A673 (cell line): ENCODE measurements around the gene RELN. TPM values are rescaled to one million over a fixed set of nuclear protein-coding genes. Genes with fewer than 3 reads are reported as not detected.

Experiments
- BruUV-seq: library from RNA; stranded (reverse); fragments of 400-500 nt; replicated peaks from 2 replicates; lab custom pipeline; 2021; lab: Mats Ljungman, UMichigan
- CTCF ChIA-PET: fragments of 300-600 bp; sonication (Branson Sonifier 250); formaldehyde crosslinking; loops from one replicate; lab custom pipeline; 2022; ENCODE audit warnings: antibody characterized with exemption; lab: Charles Lee
- POLR2A ChIA-PET: fragments of 300-600 bp; sonication (Branson Sonifier 250); formaldehyde crosslinking; loops from one replicate; lab custom pipeline; 2022; ENCODE audit warnings: antibody characterized with exemption; ENCODE audit not compliant: low non-redundant PET; lab: Charles Lee
- DNase-seq: peaks from one replicate; pipeline ENCODE4 v3.0.0-alpha.2; 2015; ENCODE audit warnings: low spot score
- H3K27ac ChIP-seq: fragments of 200-600 bp; sonication (generic); 2 replicates; pipeline ENCODE4 v1.5.1; 2016; ENCODE audit warnings: mixed run types, low read depth, mild to moderate bottlenecking, mixed read lengths, antibody characterized with exemption, low read length; ENCODE audit not compliant: poor library complexity, severe bottlenecking
- H3K27me3 ChIP-seq: fragments of 200-600 bp; sonication (generic); replicated peaks from 2 replicates; pipeline ENCODE4 v1.6.1; 2017; ENCODE audit warnings: mixed run types, low read depth, mild to moderate bottlenecking, mixed read lengths, antibody characterized with exemption, low read length; ENCODE audit not compliant: insufficient read depth, poor library complexity
- H3K36me3 ChIP-seq: fragments of 200-600 bp; sonication (generic); 2 replicates; pipeline ENCODE4 v1.6.1; 2016; ENCODE audit warnings: mixed run types, mild to moderate bottlenecking, mixed read lengths, antibody characterized with exemption, low read length; ENCODE audit not compliant: insufficient read depth, poor library complexity, severe bottlenecking
- H3K4me1 ChIP-seq: fragments of 200-600 bp; sonication (generic); 2 replicates; pipeline ENCODE4 v1.6.1; 2017; ENCODE audit warnings: mixed run types, mild to moderate bottlenecking, mixed read lengths, antibody characterized with exemption, low read length; ENCODE audit not compliant: insufficient read depth, poor library complexity, severe bottlenecking
- H3K4me3 ChIP-seq: fragments of 200-600 bp; sonication (generic); 2 replicates; pipeline ENCODE4 v1.5.1; 2016; ENCODE audit warnings: low read depth, mixed run types, mild to moderate bottlenecking, mixed read lengths, low read length; ENCODE audit not compliant: poor library complexity, severe bottlenecking
- H3K9me3 ChIP-seq: fragments of 200-600 bp; sonication (generic); 2 replicates; pipeline ENCODE4 v1.6.1; 2016; ENCODE audit warnings: mixed run types, low read depth, mild to moderate bottlenecking, mixed read lengths, antibody characterized with exemption, low read length; ENCODE audit not compliant: poor library complexity, severe bottlenecking
- CTCF ChIP-seq: fragments of 300-800, 200-600 bp; sonication (generic); conservative IDR thresholded peaks from 2 replicates; pipeline ENCODE4 v1.5.1; 2017; ENCODE audit warnings: low read depth, mild to moderate bottlenecking, antibody characterized with exemption, low read length, moderate library complexity, mixed read lengths
- EZH2 ChIP-seq: fragments of 200-600 bp; sonication (generic); IDR thresholded peaks from 2 replicates; pipeline ENCODE4 v1.6.1; 2017; ENCODE audit warnings: borderline replicate concordance, low read depth, mild to moderate bottlenecking, mixed read lengths, antibody characterized with exemption, low read length; ENCODE audit not compliant: poor library complexity, severe bottlenecking
- intact Hi-C: fragments of 100-400 bp; cut with micrococcal nuclease; formaldehyde crosslinking; loops from one replicate; pipeline ENCODE4 v1.10.0; 2022; ENCODE audit not compliant: unreplicated experiment
- total RNA-seq: library from RNA; stranded (reverse); gene quantifications from 2 replicates; pipeline ENCODE4 v1.2.3, GENCODE V29; 2021

Gene RELN
- total RNA-seq, 1 experiment from 2014 or later = not detected

DNA sequence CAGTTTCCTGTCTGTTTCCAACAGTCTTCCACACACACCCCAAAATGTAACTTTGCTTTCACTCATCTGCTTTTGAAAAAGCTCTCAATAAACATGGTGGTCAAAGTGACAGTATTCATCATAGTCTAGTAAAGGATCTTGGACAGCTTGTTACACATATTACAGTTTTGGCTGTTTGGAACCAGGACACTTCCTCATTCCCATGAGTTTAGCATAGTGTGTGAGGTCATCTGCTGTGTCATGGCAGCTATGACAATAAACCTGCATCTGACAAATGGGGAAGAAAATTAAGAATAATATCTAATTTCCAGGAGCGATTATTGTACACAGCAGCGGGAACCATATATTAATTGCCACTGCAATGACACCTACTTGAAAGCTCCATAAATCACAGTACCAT is 359.1 kb downstream of the RELN start:
- Histone ChIP-seq H3K4me1 (no peaks in the 10 kb centered on the region), H3K36me3 (no peaks in the 10 kb centered on the region), H3K9me3 (no peaks in the 10 kb centered on the region), H3K27ac (no peak overlapping the region), H3K4me3 (no peak overlapping the region), H3K27me3 (peaks cover 25% of the 10 kb centered on the region)
- ChIA-PET CTCF (no interaction called here), POLR2A (no interaction called here)
- intact Hi-C loops = no loop called here
- TF ChIP-seq CTCF (no peak), EZH2 (no peak)
- no peak for DNase-seq
- BruUV-seq = no TSS peak

- DNase-seq = no peak
- intact Hi-C loops = no loop called here
- no TSS peak for BruUV-seq
- H3K4me3 ChIP-seq = no peak overlapping the region
- CTCF ChIA-PET = no interaction called here
- H3K27me3 ChIP-seq = peaks cover 21% of the 10 kb centered on the region
- H3K4me1 ChIP-seq = no peaks in the 10 kb centered on the region
- POLR2A ChIA-PET = no interaction called here
- H3K9me3 ChIP-seq = no peaks in the 10 kb centered on the region
- H3K27ac ChIP-seq = no peak overlapping the region
- no peaks in the 10 kb centered on the region for H3K36me3 ChIP-seq
- TF ChIP-seq EZH2 (no peak), CTCF (no peak)
Measured at GRCh38 chr7:103628742-103629141, 360.7 kb downstream of the RELN start.

DNA sequence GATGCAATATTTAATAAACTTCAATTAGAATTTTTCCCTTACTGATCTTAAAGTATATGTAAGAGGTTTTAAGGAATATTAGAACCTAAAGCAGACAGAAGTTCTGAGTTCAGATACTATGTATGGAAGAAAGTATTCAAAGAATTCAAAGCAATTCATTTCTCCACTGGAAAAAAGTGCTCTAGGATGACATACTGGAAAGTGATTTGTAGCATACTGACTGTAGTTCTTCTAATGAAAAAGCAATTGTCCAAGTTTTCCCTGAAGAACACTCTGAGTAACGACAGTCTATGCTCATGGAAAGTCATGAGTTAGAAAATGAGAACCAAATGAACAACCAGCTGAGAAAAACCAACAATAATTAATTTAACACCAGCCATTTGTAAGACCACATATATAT is 362.7 kb downstream of the RELN start:
- Histone ChIP-seq H3K36me3 (no peaks in the 10 kb centered on the region), H3K9me3 (no peaks in the 10 kb centered on the region), H3K4me1 (no peaks in the 10 kb centered on the region), H3K4me3 (no peak overlapping the region), H3K27ac (no peak overlapping the region), H3K27me3 (peaks cover 18% of the 10 kb centered on the region)
- ChIA-PET POLR2A (no interaction called here), CTCF (no interaction called here)
- TF ChIP-seq CTCF (no peak), EZH2 (no peak)
- intact Hi-C loops = no loop called here
- no peak for DNase-seq
- BruUV-seq = no TSS peak
